PFSK-1 (cell line): ENCODE data around the gene FLG2.

Experiments
- FOXP2 ChIP-seq: optimal IDR thresholded peaks from 2 replicates; pipeline ENCODE3; 2011; ENCODE audit warnings: borderline replicate concordance, control low read depth, inconsistent platforms; ENCODE audit not compliant: insufficient read depth; ENCODE audit errors: extremely low read length, extremely low read depth
- POLR2AphosphoS5 ChIP-seq: IDR thresholded peaks from 2 replicates; pipeline ENCODE4 v1.6.1; 2012; ENCODE audit warnings: low read depth, mild to moderate bottlenecking, control low read depth, low read length, moderate library complexity
- REST ChIP-seq, 2 experiments: IDR thresholded peaks; 2 replicates each; pipeline versions ENCODE4 v1.6.1 to v1.8.0; 2011 to 2012; ENCODE audit warnings: low read depth in 2 of 2, low read length in 2 of 2, control low read depth in 1 of 2, inconsistent platforms in 1 of 2, mild to moderate bottlenecking in 1 of 2, moderate library complexity in 1 of 2; ENCODE audit not compliant: insufficient read depth in 1 of 2
- SIN3A ChIP-seq: IDR thresholded peaks from 2 replicates; pipeline ENCODE4 v1.6.1; 2012; ENCODE audit warnings: mild to moderate bottlenecking, low read length, moderate library complexity, borderline replicate concordance; ENCODE audit not compliant: insufficient read depth
- TAF1 ChIP-seq: IDR thresholded peaks from 2 replicates; pipeline ENCODE4 v1.6.1; 2012; ENCODE audit warnings: low read length, control low read depth, borderline replicate concordance; ENCODE audit not compliant: insufficient read depth

Gene FLG2

GRCh38 chr1:152394151-152394550 lies 34.3 kb upstream of the FLG2 start:
- TF ChIP-seq TAF1 (no peak), SIN3A (no peak), FOXP2 (no peak), POLR2AphosphoS5 (no peak), REST (IDR thresholded peaks at IDR 0.05; ENCODE audit: insufficient read depth in 1 of 2, low read depth in 2 of 2, low read length in 2 of 2) (no peak)

GRCh38 chr1:152392909-152393308 lies 33.1 kb upstream of the FLG2 start:
- TF ChIP-seq SIN3A: no peak
- TF ChIP-seq FOXP2: no peak
- TF ChIP-seq TAF1: no peak
- TF ChIP-seq POLR2AphosphoS5: no peak
- TF ChIP-seq REST (IDR thresholded peaks at IDR 0.05; ENCODE audit: insufficient read depth in 1 of 2, low read depth in 2 of 2, low read length in 2 of 2): no peak

GRCh38 chr1:152388889-152389288 lies 29.1 kb upstream of the FLG2 start:
- no peak for TF ChIP-seq POLR2AphosphoS5
- no peak for TF ChIP-seq REST (IDR thresholded peaks at IDR 0.05; ENCODE audit: insufficient read depth in 1 of 2, low read depth in 2 of 2, low read length in 2 of 2)
- no peak for TF ChIP-seq SIN3A
- TF ChIP-seq FOXP2: no peak
- no peak for TF ChIP-seq TAF1

GRCh38 chr1:152386940-152387339 lies 27.1 kb upstream of the FLG2 start:
- TF ChIP-seq FOXP2: no peak
- TF ChIP-seq SIN3A: no peak
- TF ChIP-seq REST (IDR thresholded peaks at IDR 0.05; ENCODE audit: insufficient read depth in 1 of 2, low read depth in 2 of 2, low read length in 2 of 2): no peak
- no peak for TF ChIP-seq POLR2AphosphoS5
- no peak for TF ChIP-seq TAF1

GRCh38 chr1:152380932-152381331 lies 21.1 kb upstream of the FLG2 start:
- no peak for TF ChIP-seq SIN3A
- no peak for TF ChIP-seq FOXP2
- TF ChIP-seq REST (IDR thresholded peaks at IDR 0.05; ENCODE audit: insufficient read depth in 1 of 2, low read depth in 2 of 2, low read length in 2 of 2): no peak
- TF ChIP-seq POLR2AphosphoS5: no peak
- TF ChIP-seq TAF1: no peak
